Measurements from ENCODE around the gene CLDND1. TPM values are rescaled to one million over a fixed set of nuclear protein-coding genes. Genes with fewer than 3 reads are reported as not detected.
A peak's percentile ranks its signal among the peaks of the same experiment; 100 is the strongest.

Gene CLDND1
- 100 to 1,000 TPM; 410 to 414 TPM for total RNA-seq

GRCh38 chr3:98522544-98523281, at the start of gene CLDND1:
CLDND1 (minus strand) TSS chr3:98522902; CDS start chr3:98521424, 1,478 bp downstream.
- Mint-ChIP-seq H3K27ac (peak within 1 kb of the TSS; percentile 97), H3K4me1 (ENCODE audit: low read depth) (peaks cover 60% of the 10 kb centered on the region), H3K9me3 (ENCODE audit: insufficient read depth) (peaks cover 3% of the 10 kb centered on the region), H3K4me3 (peak within 1 kb of the TSS; percentile 93), H3K36me3 (ENCODE audit: low read depth) (peaks cover 79% of the 10 kb centered on the region), H3K27me3 (ENCODE audit: low read depth) (no peaks in the 10 kb centered on the region)
- ATAC-seq (peak; percentile 95), DNase-seq (peak; percentile 97)
- POLR2A ChIA-PET = interaction anchor here (0.8 to 6.5 kb wide), 17 partner anchors 8 to 70 kb away, joined by 3 to 113 read pairs (median 9); partner anchors contain the start of genes CPOX and GPR15
- CTCF ChIA-PET = interaction anchor here (0.6 to 5.1 kb wide), 8 partner anchors 13 to 71 kb away, joined by 3 to 36 read pairs (median 4); partner anchors contain the start of gene CPOX

DNA sequence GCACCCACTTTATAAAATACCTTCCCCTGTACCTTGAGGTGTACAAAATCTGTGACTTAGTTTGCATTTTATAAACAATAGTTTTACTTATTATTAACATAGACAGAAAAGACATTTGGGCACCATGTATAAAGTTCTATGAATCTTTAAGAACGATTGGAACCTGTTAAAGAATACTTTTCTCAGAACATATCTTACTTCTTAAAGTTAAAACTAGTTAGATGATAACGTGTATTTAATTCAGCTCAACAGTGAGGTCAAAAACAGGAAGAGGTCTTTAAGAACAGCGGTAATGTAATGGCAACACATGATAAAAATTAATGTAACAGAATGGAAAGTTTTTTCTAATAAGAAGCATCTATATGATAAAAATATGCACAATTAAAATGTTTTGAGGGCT, 45.7 kb upstream of the CLDND1 start:
- Mint-ChIP-seq H3K27ac (peak overlapping the region; percentile 91), H3K4me1 (ENCODE audit: low read depth) (peaks cover 82% of the 10 kb centered on the region), H3K9me3 (ENCODE audit: insufficient read depth) (peaks cover 3% of the 10 kb centered on the region), H3K36me3 (ENCODE audit: low read depth) (peaks cover 33% of the 10 kb centered on the region), H3K27me3 (ENCODE audit: low read depth) (no peaks in the 10 kb centered on the region), H3K4me3 (no peak overlapping the region)
- ATAC-seq (no peak), DNase-seq (no peak)
- CTCF ChIA-PET = interaction anchor here (1.8 kb wide), 1 partner anchor 11 kb away, joined by 4 read pairs; no protein-coding TSS in a partner anchor
- POLR2A ChIA-PET = interaction anchor here (7.1 kb wide), 1 partner anchor 14 kb away, joined by 114 read pairs; no protein-coding TSS in a partner anchor

DNA sequence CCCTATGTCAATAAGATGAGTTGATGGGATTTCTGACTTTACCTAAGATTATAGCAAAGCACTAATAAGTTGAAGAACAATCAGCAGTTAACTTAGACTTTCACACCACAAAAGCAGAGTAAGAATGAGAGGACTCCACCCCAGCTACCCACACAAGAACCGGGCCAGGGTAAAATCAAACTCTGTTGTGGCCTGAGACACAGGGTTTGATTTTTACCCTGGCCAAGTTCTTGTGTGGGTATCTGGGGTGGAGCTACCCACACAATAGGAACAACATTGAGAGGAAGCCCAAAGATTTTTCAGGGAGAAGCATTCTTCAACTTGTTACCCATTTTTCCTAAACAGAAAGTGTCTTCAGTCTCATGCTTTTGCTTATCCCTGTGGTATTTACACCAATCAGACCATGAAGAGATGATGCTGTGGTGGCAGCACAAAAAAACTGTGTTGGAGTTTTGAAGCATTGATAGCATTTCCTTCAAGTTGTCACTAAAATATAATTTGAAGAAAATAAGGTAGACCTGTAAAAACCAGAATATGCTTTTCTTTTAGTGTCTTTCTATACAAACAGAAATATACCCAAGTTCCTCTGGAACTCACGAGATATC, 45.1 kb upstream of the CLDND1 start:
- H3K9me3 Mint-ChIP-seq (ENCODE audit: insufficient read depth) = peaks cover 3% of the 10 kb centered on the region
- peak overlapping the region; percentile 91 for H3K27ac Mint-ChIP-seq
- H3K27me3 Mint-ChIP-seq (ENCODE audit: low read depth) = no peaks in the 10 kb centered on the region
- CTCF ChIA-PET = interaction anchor here (1.8 kb wide), 1 partner anchor 10 kb away, joined by 4 read pairs; no protein-coding TSS in a partner anchor
- DNase-seq (peak; percentile 53), ATAC-seq (peak; percentile 42)
- POLR2A ChIA-PET = interaction anchor here (1.0 to 7.1 kb wide), 2 partner anchors 14 to 35 kb away, joined by 3 to 114 read pairs; no protein-coding TSS in a partner anchor
- H3K4me1 Mint-ChIP-seq (ENCODE audit: low read depth) = peaks cover 82% of the 10 kb centered on the region
- H3K36me3 Mint-ChIP-seq (ENCODE audit: low read depth) = peaks cover 33% of the 10 kb centered on the region
- peak overlapping the region; percentile 53 for H3K4me3 Mint-ChIP-seq

DNA sequence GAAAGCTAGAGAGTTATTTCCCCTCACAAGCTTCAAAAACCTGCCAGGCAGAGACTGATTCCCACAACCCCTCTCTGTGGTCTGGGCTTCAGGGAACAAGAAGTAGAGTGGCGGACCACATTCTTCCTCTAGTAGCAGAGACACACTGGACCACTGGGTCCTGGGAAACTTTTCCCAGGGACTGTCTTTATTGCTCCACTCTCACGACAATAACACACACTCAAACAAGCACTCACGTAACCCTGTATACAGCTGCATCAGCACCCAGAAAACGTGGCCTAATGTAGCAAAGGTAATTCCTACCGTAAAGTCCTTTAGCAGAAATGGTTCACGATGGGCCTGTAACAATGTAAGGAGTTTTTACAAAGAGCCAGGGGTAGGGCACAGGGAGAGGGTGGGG, 43.1 kb upstream of the CLDND1 start:
- ATAC-seq (no peak), DNase-seq (no peak)
- Mint-ChIP-seq H3K4me3 (peak overlapping the region; percentile 42), H3K36me3 (ENCODE audit: low read depth) (peaks cover 30% of the 10 kb centered on the region), H3K27me3 (ENCODE audit: low read depth) (no peaks in the 10 kb centered on the region), H3K27ac (peak overlapping the region; percentile 82), H3K4me1 (ENCODE audit: low read depth) (peaks cover 85% of the 10 kb centered on the region), H3K9me3 (ENCODE audit: insufficient read depth) (peaks cover 3% of the 10 kb centered on the region)
- POLR2A ChIA-PET = interaction anchor here (1.3 to 7.1 kb wide), 8 partner anchors 12 to 54 kb away, joined by 3 to 114 read pairs (median 12); partner anchors contain the start of genes CLDND1, CPOX and GPR15
- CTCF ChIA-PET = interaction anchor here (1.2 to 3.0 kb wide), 6 partner anchors 8 to 35 kb away, joined by 3 to 11 read pairs (median 9); no protein-coding TSS in a partner anchor

DNA sequence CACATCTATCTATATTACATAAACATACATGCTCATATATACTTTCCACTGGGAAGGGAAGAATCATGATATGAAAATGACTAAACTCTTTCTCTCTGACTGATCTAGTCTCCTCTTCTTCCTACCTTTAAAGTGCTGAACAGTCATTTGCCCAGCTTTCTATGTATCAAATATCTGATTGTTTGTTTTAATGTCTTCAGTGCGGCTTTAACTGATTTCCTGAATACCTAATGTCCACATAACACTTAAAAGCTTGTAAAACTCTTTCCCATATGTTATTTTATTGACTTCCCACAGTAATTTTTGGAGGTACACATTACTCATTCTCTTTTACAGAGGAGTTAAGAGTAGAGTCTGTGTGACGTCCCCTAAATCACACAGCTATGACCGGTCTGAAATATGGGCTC, 42.5 kb upstream of the CLDND1 start:
- ChIA-PET CTCF (interaction anchor here (0.9 to 3.0 kb wide), 8 partner anchors 7 to 35 kb away, joined by 3 to 11 read pairs (median 8); no protein-coding TSS in a partner anchor), POLR2A (interaction anchor here (1.3 to 7.1 kb wide), 10 partner anchors 11 to 53 kb away, joined by 3 to 114 read pairs (median 8); partner anchors contain the start of genes CLDND1, CPOX and GPR15)
- ATAC-seq (peak; percentile 13), DNase-seq (no peak)
- H3K36me3 Mint-ChIP-seq (ENCODE audit: low read depth) = peaks cover 30% of the 10 kb centered on the region
- H3K27me3 Mint-ChIP-seq (ENCODE audit: low read depth) = no peaks in the 10 kb centered on the region
- peak overlapping the region; percentile 42 for H3K4me3 Mint-ChIP-seq
- H3K9me3 Mint-ChIP-seq (ENCODE audit: insufficient read depth) = peaks cover 6% of the 10 kb centered on the region
- peak overlapping the region; percentile 82 for H3K27ac Mint-ChIP-seq
- peaks cover 87% of the 10 kb centered on the region for H3K4me1 Mint-ChIP-seq (ENCODE audit: low read depth)

DNA sequence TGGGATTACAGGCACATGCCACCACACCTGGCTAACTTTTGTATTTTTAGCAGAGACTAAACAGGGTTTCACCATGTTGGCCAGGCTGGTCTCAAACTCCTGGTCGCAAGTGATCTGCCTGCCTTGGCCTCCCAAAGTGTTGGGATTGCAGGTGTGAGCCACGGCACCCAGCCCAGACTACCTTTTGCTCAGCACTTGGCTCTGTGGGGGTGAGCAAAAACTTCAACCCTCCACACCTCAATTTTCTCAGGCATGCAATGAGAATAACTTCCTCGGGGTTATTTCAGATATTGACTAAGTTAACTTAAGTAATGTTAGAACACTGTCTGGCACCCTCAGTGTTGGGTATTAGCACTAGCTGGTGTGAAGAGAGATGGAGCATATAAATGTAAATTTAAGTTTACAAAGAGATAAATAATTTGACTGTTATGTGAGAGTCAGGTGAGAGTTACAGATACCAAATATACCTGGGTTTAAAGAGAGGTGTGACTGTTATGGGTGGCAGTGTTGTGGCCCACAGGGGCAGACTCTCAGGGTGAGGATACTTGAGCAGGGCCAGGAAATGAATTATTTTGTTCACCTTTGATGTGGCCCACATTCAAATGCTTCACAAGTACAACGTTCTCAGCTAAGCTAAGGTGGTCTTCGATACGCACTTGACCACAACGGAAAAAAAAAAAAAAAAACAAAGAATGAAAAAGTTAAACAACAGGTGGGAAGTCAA, 41.7 kb upstream of the CLDND1 start:
- H3K36me3 Mint-ChIP-seq (ENCODE audit: low read depth) = peaks cover 33% of the 10 kb centered on the region
- ATAC-seq (peak; percentile 75), DNase-seq (peak; percentile 69)
- H3K4me1 Mint-ChIP-seq (ENCODE audit: low read depth) = peaks cover 90% of the 10 kb centered on the region
- H3K9me3 Mint-ChIP-seq (ENCODE audit: insufficient read depth) = peaks cover 14% of the 10 kb centered on the region
- CTCF ChIA-PET = interaction anchor here (0.8 to 3.0 kb wide), 14 partner anchors 8 to 43 kb away, joined by 3 to 15 read pairs (median 6); partner anchors contain the start of gene CLDND1
- no peaks in the 10 kb centered on the region for H3K27me3 Mint-ChIP-seq (ENCODE audit: low read depth)
- peak overlapping the region; percentile 67 for H3K4me3 Mint-ChIP-seq
- POLR2A ChIA-PET = interaction anchor here (0.9 to 7.1 kb wide), 15 partner anchors 10 to 52 kb away, joined by 3 to 114 read pairs (median 5); partner anchors contain the start of genes CLDND1, CPOX and GPR15
- H3K27ac Mint-ChIP-seq = peak overlapping the region; percentile 96

GRCh38 chr3:98563661-98564281, 41.1 kb upstream of the CLDND1 start:
- ATAC-seq (peak; percentile 15), DNase-seq (no peak)
- H3K9me3 Mint-ChIP-seq (ENCODE audit: insufficient read depth) = peaks cover 16% of the 10 kb centered on the region
- POLR2A ChIA-PET = interaction anchor here (0.7 to 7.1 kb wide), 13 partner anchors 10 to 49 kb away, joined by 3 to 114 read pairs (median 4); partner anchors contain the start of genes CLDND1, CPOX and GPR15
- peak overlapping the region; percentile 58 for H3K4me3 Mint-ChIP-seq
- peaks cover 33% of the 10 kb centered on the region for H3K36me3 Mint-ChIP-seq (ENCODE audit: low read depth)
- peak overlapping the region; percentile 96 for H3K27ac Mint-ChIP-seq
- CTCF ChIA-PET = interaction anchor here (0.8 to 3.0 kb wide), 10 partner anchors 9 to 42 kb away, joined by 3 to 15 read pairs (median 6); partner anchors contain the start of gene CLDND1
- peaks cover 90% of the 10 kb centered on the region for H3K4me1 Mint-ChIP-seq (ENCODE audit: low read depth)
- no peaks in the 10 kb centered on the region for H3K27me3 Mint-ChIP-seq (ENCODE audit: low read depth)

- Mint-ChIP-seq H3K9me3 (ENCODE audit: insufficient read depth) (peaks cover 13% of the 10 kb centered on the region), H3K4me3 (peak overlapping the region; percentile 46), H3K27ac (peak overlapping the region; percentile 90), H3K27me3 (ENCODE audit: low read depth) (no peaks in the 10 kb centered on the region), H3K4me1 (ENCODE audit: low read depth) (peaks cover 93% of the 10 kb centered on the region), H3K36me3 (ENCODE audit: low read depth) (peaks cover 29% of the 10 kb centered on the region)
- peak; percentile 34 for ATAC-seq
- peak; percentile 53 for DNase-seq
- ChIA-PET CTCF (interaction anchor here (0.7 to 2.3 kb wide), 6 partner anchors 10 to 522 kb away, joined by 3 to 14 read pairs (median 4); partner anchors contain the start of genes CLDND1 and CPOX), POLR2A (interaction anchor here (0.9 to 7.1 kb wide), 7 partner anchors 8 to 40 kb away, joined by 4 to 114 read pairs (median 9); partner anchors contain the start of genes CLDND1 and GPR15)
Measured at GRCh38 chr3:98561727-98562521, 39.2 kb upstream of the CLDND1 start.

DNA sequence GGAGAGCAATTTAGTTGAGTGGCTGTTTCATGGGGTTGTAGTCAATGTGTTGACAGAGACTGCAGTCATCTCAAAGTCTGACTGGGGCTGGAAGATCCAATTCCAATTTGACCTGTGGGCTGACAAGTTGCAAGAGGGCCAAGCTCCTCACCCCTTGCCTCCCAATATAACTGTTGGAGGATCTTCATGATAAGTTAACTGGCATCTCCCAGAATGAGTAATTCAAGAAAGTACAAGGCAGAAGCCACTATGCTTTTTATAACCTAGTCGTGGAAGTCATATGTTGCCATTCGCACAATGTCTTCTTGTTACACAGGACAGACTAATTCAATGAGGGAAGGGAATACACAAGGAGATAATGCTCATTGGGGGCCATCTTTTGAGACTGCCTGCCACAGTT, 38.2 kb upstream of the CLDND1 start:
- ATAC-seq (no peak), DNase-seq (no peak)
- Mint-ChIP-seq H3K27me3 (ENCODE audit: low read depth) (no peaks in the 10 kb centered on the region), H3K4me3 (no peak overlapping the region), H3K36me3 (ENCODE audit: low read depth) (peaks cover 26% of the 10 kb centered on the region), H3K27ac (peak overlapping the region; percentile 37), H3K4me1 (ENCODE audit: low read depth) (peaks cover 93% of the 10 kb centered on the region), H3K9me3 (ENCODE audit: insufficient read depth) (peaks cover 13% of the 10 kb centered on the region)
- ChIA-PET CTCF (interaction anchor here (1.4 to 2.3 kb wide), 2 partner anchors 12 to 14 kb away, joined by 4 to 14 read pairs; no protein-coding TSS in a partner anchor), POLR2A (interaction anchor here (7.8 kb wide), 1 partner anchor 40 kb away, joined by 113 read pairs; the partner anchor contains the start of gene CLDND1)

Measured in activated CD8-positive, alpha-beta T cell treated with anti-CD3 and anti-CD28 coated beads, Interleukin-2, amount 10 ng/mL, durations not matched to agents 7 days and 5 days (primary cell).